Uterus (tissue), 2 donors: ENCODE measurements around the gene VWA1.

Source experiments
- POLR2A ChIP-seq, 2 donors: fragments of 450-650 bp; IDR thresholded peaks; one replicate each; pipeline ENCODE4 v1.6.1; 2016; ENCODE audit warnings: antibody characterized with exemption in 2 of 2, mild to moderate bottlenecking in 1 of 2, moderate library complexity in 1 of 2
- TF ChIP-seq, protein P1 (sequence below), 4 experiments: fragments of 200-600 bp in 2 of 4; fragments of 450-650 bp in 2 of 4; sonication (generic) in 2 of 4; IDR thresholded peaks; one replicate each; pipeline ENCODE4 v1.5.1; 2016 to 2019; ENCODE audit warnings: antibody characterized with exemption in 4 of 4, mild to moderate bottlenecking in 2 of 4, moderate library complexity in 1 of 4

DNA sequence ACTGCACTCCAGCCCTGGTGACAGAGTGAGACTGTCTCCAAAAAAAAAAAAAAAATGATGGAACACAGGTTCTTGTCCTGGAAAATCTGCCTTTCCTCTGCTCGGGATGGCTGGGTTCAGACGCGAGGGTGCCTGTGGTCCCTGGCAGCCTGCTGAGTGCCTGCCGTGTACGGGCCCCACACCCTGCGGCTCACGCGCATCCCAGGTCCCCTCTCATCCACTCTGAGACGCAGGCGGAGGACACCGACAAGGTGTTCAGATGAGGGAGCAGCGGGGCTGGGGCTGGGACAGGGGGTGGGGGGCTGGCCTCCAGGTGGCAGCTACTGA, 10.1 kb upstream of the VWA1 start:
- TF ChIP-seq, protein P1, sequence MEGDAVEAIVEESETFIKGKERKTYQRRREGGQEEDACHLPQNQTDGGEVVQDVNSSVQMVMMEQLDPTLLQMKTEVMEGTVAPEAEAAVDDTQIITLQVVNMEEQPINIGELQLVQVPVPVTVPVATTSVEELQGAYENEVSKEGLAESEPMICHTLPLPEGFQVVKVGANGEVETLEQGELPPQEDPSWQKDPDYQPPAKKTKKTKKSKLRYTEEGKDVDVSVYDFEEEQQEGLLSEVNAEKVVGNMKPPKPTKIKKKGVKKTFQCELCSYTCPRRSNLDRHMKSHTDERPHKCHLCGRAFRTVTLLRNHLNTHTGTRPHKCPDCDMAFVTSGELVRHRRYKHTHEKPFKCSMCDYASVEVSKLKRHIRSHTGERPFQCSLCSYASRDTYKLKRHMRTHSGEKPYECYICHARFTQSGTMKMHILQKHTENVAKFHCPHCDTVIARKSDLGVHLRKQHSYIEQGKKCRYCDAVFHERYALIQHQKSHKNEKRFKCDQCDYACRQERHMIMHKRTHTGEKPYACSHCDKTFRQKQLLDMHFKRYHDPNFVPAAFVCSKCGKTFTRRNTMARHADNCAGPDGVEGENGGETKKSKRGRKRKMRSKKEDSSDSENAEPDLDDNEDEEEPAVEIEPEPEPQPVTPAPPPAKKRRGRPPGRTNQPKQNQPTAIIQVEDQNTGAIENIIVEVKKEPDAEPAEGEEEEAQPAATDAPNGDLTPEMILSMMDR (IDR thresholded peaks at IDR 0.05), result no peak
- no peak for TF ChIP-seq POLR2A (IDR thresholded peaks at IDR 0.05)
